UCSD-AML1 (cell line): ENCODE results near the gene SSU72.

Experiments
- DNase-seq: peaks from one replicate; lab custom pipeline; 2025; ENCODE audit not compliant: unreplicated experiment; lab: John Stamatoyannopoulos, UW

The SSU72 gene

GRCh38 chr1:1612104-1612400, 37.4 kb upstream of the SSU72 start:
- DNase-seq: no peak

- DNase-seq: no peak
These were observed 36.1 kb upstream of the SSU72 start for GRCh38 chr1:1610796-1611195.

DNA sequence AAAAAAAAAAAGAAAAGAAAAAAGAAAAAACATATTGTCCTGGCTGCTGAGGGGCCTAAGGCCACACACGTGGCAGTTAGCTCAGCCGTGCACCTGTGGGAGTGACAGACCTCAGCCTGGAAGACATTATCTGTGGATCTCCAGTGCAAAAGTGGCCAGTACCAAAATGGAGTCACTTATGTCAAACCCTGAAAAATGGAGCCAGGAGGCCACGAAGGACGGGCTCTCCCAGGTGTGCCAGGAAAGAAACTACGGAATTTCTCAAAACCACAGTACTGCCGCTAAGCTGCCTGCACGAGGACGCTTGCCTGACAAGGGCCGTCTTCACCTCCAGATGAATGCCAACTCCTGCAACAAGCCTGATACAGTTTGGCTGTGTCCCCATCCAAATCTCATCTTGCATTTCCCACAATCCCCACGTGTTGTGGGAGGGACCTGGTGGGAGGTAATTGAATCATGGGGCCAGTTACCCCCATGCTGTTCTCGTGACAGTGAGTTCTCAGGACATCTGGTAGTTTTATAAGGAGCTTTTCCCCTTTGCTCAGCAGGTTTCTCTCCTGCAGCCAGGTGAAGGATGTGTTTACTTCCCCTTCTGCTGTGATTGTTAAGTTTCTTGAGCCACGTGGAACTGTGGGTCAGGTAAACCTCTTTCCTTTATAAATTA, 35.3 kb upstream of the SSU72 start:
- no peak for DNase-seq

- no peak for DNase-seq
These were observed 31.6 kb upstream of the SSU72 start for GRCh38 chr1:1606232-1606631.

DNA sequence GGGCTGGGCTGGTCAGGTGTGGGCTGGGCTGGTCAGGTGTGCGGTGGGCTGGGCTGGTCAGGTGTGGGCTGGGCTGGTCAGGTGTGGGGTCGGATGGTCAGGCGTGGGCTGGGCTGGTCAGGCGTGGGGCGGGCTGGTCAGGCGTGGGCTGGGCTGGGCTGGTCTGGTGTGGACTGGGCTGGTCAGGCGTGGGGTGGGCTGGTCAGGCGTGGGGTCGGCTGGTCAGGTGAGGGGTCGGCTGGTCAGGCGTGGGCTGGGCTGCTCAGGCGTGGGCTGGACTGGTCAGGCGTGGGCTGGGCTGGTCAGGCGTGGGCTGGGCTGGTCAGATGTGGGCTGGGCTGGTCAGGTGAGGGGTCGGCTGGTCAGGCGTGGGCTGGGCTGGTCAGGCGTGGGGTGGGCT, 31.1 kb upstream of the SSU72 start:
- DNase-seq: no peak

- no peak for DNase-seq
These were observed 30.4 kb upstream of the SSU72 start for GRCh38 chr1:1605034-1605591.

- no peak for DNase-seq
These were observed 29.8 kb upstream of the SSU72 start for GRCh38 chr1:1604374-1605033.

DNA sequence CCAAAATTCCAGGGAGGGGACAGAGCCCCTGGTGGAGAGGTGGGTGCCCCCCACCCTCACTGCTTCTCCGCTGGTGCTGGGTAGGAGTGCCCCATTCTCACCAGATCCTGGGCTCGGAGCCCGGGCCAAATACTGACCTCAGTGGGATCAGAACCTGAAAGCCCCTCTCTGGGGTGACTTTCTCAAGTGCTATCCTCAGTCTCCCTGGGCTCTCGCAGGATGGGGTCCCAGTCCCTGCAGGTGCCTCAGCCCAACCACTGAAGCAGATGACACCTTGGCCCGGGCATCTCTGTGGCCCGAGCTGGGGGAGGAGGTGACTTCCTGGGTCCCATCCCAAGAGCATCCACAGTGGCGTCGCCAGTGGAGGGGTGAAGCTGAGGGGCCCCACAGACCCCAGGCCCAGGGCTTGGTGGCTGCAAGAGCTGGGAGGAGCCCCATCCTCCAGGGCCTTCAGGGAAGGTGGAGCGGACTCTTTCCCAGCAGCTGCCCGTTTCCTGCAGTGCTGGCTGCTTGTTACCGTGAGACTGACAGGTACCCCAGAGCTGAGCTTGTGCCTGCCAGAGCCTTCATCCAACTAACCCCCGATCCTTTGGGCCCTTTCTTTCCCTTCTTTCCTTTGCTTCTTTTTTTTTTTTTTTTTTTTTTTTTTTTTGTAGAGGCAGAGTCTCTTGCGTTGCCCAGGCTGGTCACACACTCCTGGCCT, 29.2 kb upstream of the SSU72 start:
- DNase-seq: no peak

GRCh38 chr1:1602968-1603506, 28.4 kb upstream of the SSU72 start:
- DNase-seq: no peak

DNA sequence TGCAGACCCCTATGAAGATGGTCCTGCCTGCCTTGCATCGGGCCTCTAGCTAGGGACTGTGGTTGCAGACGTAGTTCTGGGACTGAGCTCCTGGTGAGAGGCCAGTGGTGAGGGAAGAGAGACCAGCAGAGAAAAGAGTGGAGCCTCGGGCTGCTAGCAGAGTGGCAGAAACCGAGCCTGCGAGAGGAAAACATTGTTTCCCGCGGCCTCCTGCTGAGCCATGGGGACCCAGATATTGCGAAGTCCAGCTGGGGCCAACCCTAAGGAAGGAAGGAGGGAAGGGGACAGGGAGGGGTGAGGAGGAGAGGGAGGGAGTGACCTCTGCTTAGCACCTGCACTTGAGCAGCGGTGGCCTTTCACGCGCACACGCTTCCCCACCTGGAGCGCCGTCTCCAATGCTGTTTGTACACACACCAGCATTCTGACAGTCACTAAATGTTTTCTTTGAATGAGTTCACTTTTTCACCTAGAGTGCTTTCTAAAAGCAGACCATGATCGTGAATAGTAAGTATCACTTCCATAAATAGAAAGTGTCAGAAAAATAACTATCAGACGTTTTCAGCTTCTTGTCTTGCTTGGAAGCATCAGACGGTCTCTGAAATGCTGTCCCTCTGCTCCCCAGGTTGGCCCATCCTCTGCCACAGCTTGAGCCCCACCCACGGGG, 27.8 kb upstream of the SSU72 start:
- DNase-seq: no peak

DNA sequence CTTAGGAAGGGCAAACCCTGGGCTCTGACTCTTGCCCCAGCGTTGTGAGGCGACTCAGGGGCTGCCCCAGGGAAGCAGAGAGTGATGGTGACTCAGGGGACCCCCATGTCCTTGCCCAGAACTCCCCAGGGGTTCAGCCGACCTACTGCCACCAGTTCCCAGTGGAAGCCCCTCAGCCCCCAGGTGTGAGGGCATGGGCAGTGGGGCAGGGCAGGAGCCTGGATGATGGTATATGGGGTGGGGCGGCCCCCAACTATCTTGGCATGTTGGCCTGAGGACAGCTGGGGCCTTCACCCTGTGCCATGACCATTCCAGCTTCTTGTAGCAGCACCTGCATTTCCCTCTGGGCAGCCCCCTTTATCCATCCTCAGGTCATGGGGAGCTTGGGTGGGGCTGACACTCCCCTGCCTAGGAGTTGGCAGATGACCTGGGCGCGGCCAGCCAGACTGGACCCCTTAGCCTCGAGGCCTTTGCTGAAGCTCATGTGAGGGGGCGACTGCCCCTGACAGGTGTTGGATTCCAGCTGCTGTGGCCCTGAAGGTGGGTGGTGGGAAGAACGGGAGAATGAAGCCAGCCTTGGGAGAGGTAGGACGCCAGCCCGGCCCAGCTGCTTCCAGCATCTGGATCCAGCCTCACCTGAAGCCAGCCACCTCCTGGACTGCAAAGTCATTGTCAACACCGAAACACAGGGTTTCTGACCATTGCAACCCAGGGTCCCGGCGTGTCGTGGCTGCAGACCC, 27.1 kb upstream of the SSU72 start:
- DNase-seq: no peak

GRCh38 chr1:1600861-1601563, 26.3 kb upstream of the SSU72 start:
- DNase-seq: no peak

DNA sequence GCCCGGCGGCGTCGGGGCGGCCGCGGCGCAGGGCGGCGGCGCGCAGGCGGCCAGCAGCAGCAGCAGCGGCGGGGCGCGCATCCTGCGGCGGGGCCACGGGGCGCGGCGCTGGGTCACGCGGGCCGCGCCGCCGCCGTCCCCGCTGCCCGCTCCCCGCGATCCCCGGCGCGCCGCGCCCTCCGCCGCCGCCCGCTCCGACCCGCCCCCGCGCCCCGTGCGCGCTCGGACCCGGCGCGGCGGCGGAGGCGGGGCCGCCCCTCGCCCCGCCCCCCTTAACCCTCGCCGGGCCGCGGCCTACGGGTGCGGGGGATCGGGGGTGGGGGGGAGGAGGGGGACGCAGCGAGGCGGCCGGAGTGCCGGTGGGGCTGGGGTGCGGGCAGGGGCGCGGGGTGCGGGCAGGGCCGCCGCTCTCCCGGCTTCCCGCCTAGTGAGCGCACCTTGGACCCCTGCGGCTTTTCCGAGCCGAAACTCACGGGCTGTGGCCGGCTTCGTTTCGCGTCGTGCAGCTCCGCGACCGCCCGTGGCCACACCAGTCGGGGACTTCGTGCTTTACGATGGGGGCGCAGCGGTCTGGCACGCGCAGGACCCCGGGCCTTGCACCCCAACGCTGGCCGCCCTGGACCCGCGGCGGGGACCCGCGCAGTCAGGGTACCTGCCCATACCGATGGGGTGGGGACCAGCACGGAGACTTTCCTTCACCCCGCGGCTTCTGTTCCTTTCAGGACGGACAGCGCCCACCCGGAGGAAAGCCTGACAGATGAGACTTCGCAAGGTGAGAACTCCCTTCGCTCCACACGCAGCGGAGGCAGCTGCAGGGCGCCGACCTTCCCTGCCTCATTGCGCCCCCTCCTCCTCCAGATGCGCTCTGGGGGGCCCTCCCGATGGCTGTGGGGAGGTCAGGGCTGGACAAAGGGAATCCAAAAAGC, 25.5 kb upstream of the SSU72 start, which contains the start of gene FNDC10:
FNDC10 (minus strand) TSS at position 201 of the 926 bp plus-strand sequence; CDS start at position 81, 120 bp downstream.
- DNase-seq: no peak

GRCh38 chr1:1599030-1599934, 24.6 kb upstream of the SSU72 start:
- DNase-seq: no peak

- no peak for DNase-seq
These were observed 24.0 kb upstream of the SSU72 start for GRCh38 chr1:1598720-1599029.

GRCh38 chr1:1598051-1598719, 23.5 kb upstream of the SSU72 start:
- no peak for DNase-seq

- DNase-seq: peak; percentile 34
These were observed 22.7 kb upstream of the SSU72 start for GRCh38 chr1:1597275-1597930.
